GM18498 (cell line): ENCODE data around the gene SIX1.

ENCODE experiments used
- ATAC-seq: cut with Tn5 transposase; IDR thresholded peaks from one replicate; pipeline ENCODE4 v1.9.1; 2021; ENCODE audit warnings: mild to moderate bottlenecking, moderate library complexity; ENCODE audit not compliant: unreplicated experiment

Gene SIX1

GRCh38 chr14:60648934-60649874 lies at the start of gene SIX1:
Gene SIX1, minus strand, starts transcription at chr14:60649477. Its CDS starts 288 bp downstream, at chr14:60649189.
- peak; percentile 36 for ATAC-seq

DNA sequence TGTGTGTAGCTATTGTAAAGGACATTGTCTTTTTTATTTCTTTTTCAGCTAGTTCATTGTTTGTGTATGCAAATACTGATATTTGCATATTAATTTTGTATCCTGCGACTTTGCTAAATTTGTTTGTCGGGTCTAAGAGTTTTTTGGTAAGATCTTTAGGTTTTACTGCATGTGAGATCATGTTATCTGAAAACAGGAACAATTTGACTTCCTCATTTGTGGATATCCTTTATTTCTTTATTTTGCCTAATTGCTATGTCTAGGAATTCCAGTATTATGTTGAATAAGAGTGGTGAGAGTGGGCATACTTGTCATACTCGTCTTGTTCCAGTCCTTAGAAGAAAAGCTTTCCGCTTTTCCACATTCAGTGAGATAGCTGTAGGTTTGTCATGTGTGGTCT lies 46.0 kb upstream of the SIX1 start:
- no peak for ATAC-seq

- no peak for ATAC-seq
Observed at GRCh38 chr14:60691383-60692113, 42.3 kb upstream of the SIX1 start.

GRCh38 chr14:60686865-60687264 lies 37.6 kb upstream of the SIX1 start:
- ATAC-seq = no peak

- no peak for ATAC-seq
Observed at GRCh38 chr14:60684203-60684602, 34.9 kb upstream of the SIX1 start.

DNA sequence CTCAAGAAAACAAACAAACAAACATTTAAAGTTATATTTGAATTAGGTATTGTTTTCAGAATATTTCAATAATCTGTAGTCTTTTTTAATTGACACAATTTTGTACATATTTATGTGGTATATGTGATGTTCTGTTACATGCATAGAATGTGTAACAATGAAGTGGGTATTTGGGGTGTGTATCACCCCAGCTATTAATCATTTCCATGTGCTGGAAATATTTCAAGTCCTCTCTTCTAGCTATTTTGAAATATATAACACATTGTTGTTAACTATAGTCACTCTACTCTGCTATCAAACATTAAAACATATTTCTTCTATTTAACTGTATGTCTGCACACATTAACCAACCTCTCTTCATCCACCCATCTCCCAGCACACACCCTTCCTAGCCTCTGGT lies 32.0 kb upstream of the SIX1 start:
- ATAC-seq = no peak

DNA sequence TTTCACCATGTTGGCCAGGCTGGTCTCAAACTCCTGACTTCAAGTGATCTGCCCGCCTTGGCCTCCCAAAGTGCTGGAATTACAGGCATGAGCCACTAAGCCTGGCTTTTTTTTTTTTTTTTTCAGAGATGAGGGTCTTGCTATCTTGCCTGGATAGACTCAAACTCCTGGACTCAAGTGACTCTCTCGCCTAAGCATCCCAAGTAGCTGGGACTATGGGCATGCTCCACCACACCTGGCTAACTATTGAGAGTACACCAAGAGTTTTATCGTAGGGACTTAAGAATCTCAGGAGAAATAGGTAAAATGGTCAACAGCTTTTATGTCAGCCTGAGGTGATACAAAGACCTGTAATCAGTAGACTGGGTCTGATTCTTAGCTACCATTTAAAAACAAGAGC lies 31.2 kb upstream of the SIX1 start:
- ATAC-seq = no peak

GRCh38 chr14:60679566-60680258 lies 30.4 kb upstream of the SIX1 start:
- ATAC-seq = no peak

DNA sequence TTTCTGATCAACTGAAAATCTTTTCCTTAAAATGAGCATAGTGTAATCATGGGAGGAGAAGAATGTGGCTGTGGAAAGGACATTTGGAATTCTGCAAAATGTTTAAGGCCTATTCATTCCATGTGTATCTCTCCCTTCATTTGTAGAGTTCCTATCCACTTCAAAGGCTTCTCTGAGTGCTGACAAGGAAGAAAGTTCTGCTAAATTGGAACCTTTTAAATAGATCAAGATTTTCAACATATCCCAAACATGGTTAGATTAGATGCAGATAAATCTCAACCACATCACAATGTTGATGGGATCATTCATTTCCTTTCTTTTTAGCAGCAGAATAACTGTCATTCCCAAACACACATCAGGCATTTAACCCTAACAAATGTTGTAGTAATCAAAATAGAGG lies 28.4 kb upstream of the SIX1 start:
- no peak for ATAC-seq

DNA sequence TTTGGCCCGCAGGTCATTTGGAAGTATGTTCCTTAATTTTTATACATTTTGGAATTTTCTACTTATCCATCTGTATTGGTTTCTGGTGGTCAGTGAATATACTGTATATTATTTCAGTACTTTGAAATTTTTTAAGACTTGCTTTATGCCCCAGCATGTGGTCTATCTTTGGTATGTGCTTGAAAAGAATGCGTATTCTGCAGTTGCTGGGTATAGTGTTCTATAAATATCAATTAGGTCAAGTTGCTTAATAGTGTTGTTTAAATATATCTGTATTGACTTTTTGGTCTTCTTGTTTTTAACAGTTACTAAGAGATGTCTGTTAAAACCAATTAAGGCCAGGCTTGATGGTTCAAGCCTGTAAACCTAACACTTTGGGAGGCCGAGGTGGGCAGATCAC lies 21.7 kb upstream of the SIX1 start:
- no peak for ATAC-seq

DNA sequence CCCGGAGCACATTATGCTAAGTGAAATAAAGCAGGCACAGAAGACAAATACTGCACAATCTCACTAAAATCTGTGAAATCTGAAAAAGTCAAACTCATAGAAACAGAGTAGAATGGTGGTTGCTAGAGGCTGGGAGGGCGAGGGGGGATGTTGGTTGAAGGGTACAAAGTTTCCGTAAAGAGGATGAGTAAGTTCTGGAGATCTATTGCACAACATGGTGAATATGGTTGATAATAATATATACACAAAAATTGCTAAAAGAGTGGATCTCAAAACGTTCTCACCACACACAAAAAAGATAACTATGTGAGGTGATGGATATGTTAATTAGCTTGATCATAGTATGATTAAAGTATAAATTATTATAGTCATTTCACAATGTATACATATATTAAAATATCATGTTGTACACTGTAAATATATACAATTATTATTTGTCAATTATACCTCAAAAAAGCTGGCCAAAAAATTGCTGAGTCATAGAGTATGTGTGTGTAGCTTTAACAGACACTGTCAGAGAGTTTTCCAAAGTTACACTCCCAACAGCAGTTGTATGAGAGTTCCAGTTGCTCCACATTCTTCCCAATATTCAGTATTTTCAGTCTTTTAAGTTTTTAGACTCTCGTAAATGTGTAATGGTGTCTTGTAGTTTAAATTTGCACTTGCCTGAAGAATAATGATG lies 19.3 kb upstream of the SIX1 start:
- no peak for ATAC-seq

GRCh38 chr14:60665177-60665550 lies 15.9 kb upstream of the SIX1 start:
- no peak for ATAC-seq

- no peak for ATAC-seq
Observed at GRCh38 chr14:60662982-60663381, 13.7 kb upstream of the SIX1 start.

DNA sequence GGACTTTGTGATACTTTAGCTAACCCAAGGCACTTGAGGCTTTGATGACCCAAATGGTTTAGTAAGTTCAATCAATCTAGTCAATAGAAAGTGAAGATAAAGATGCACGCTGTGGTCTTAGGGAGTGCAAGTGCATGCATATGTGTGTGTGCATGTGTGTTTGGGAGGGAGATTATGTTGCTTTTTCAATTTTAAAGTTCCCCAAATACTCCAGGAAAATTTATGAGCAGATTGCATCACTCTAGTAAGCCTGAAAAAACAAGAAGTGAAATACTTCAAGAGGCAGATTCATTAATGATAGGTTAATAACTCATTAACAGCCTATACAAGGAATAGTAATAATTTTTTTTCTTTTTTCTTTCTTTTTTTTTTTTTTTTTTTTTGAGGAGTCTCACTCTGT lies 12.4 kb upstream of the SIX1 start:
- no peak for ATAC-seq

DNA sequence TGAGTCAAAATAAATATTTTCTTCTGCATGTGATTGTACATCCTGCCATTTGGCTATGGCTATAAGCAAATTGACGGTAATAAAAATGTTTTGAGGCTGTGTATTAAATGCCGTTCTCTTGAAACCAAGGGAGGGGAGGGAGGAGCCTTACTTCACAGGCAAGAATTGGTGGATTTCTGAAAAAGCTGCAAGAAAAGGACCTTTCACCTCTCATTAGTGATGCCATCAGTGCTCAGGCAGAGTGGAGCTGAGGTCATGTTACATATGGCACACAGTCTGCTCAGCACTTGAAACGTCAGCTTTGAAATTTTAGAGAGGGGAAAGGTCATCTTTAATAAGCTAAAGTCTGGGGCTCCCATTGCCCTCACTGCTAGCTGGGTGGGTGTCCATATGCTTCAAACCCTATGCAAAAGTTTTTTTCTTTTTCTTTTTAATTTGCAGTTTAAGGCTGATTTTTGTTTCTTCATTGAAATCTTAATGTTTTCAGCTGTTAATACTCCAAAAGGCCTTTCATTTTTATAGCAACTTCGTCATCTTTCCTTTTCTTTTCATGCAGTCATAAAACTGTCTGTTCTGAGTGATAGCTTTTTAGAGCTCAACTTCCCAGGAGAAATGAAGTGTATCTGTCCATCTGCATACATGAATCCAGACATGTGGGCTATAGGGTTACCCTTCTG lies 9.8 kb upstream of the SIX1 start:
- no peak for ATAC-seq

DNA sequence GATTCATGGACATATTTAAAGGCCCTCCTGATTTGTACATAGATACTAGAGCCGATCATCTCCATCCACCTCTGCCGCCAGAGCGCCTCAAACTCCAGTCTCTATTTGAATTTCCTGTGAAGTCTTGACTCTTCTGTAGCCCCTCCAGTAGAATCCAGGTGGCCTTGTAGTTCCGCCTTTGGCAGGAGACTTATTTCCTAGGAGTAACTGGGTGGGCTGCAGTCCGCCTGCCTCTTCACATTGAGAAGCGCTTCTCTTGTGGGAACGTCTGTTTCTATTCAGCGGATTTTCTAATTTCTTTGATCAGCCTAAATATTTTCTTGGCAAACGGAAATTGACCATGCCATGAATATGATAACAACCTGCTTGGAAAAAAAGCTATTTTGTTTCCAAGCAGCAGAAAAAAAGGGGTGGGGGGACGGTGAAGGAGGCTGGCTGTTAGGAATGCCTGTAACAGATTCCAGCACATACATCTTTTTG lies 9.0 kb upstream of the SIX1 start:
- no peak for ATAC-seq

GRCh38 chr14:60657456-60658210 lies 8.4 kb upstream of the SIX1 start:
- ATAC-seq = no peak

GRCh38 chr14:60656686-60657455 lies 7.6 kb upstream of the SIX1 start:
- ATAC-seq = peak; percentile 86
